Endodermal cell (in vitro differentiated cells): ENCODE measurements around the gene ZNF592. TPM values are rescaled to one million over a fixed set of nuclear protein-coding genes. Genes with fewer than 3 reads are reported as not detected.

Source experiments
- DNase-seq: peaks from one replicate; pipeline ENCODE4 v3.0.0-alpha.2; 2017
- H3K27ac ChIP-seq: 2 replicates; pipeline ENCODE4 v1.5.1; 2013; ENCODE audit warnings: mild to moderate bottlenecking, low read depth, low read length, moderate library complexity
- H3K27me3 ChIP-seq: 2 replicates; pipeline ENCODE4 v1.6.1; 2013; ENCODE audit warnings: mild to moderate bottlenecking, low read length, moderate library complexity; ENCODE audit not compliant: insufficient read depth, control insufficient read depth, poor library complexity, severe bottlenecking
- H3K36me3 ChIP-seq: 2 replicates; pipeline ENCODE4 v1.7.0; 2013; ENCODE audit warnings: mild to moderate bottlenecking, low read length, moderate library complexity; ENCODE audit not compliant: control insufficient read depth, insufficient read depth
- H3K4me1 ChIP-seq: one replicate; pipeline ENCODE4 v1.7.0; 2013; ENCODE audit warnings: low read length; ENCODE audit not compliant: control insufficient read depth, insufficient read depth
- H3K4me3 ChIP-seq: 2 replicates; pipeline ENCODE4 v1.5.1; 2013; ENCODE audit warnings: mild to moderate bottlenecking, low read length, moderate library complexity
- H3K9ac ChIP-seq: 2 replicates; pipeline ENCODE4 v1.6.1; 2013; ENCODE audit warnings: mild to moderate bottlenecking, low read length, moderate library complexity; ENCODE audit not compliant: poor library complexity, severe bottlenecking; ENCODE audit errors: extremely low read depth
- H3K9me3 ChIP-seq: 2 replicates; pipeline ENCODE4 v1.6.1; 2013; ENCODE audit warnings: mild to moderate bottlenecking, low read length, moderate library complexity; ENCODE audit not compliant: control insufficient read depth
- H3K27ac Mint-ChIP-seq: 2 replicates; pipeline ENCODE4 v1.8.0; 2020; ENCODE audit warnings: mixed read lengths
- H3K27me3 Mint-ChIP-seq: 2 replicates; pipeline ENCODE4 v1.8.0; 2021; ENCODE audit warnings: mild to moderate bottlenecking, mixed read lengths; ENCODE audit not compliant: insufficient read depth
- H3K36me3 Mint-ChIP-seq: 2 replicates; pipeline ENCODE4 v1.8.0; 2020; ENCODE audit warnings: low read depth, mixed read lengths
- H3K4me1 Mint-ChIP-seq: 2 replicates; pipeline ENCODE4 v1.8.0; 2020; ENCODE audit warnings: mixed read lengths
- H3K4me3 Mint-ChIP-seq: 2 replicates; pipeline ENCODE4 v1.8.0; 2020; ENCODE audit warnings: mild to moderate bottlenecking, moderate library complexity, mixed read lengths
- H3K9me3 Mint-ChIP-seq: 2 replicates; pipeline ENCODE4 v1.8.0; 2020; ENCODE audit warnings: mild to moderate bottlenecking, mixed read lengths
- CTCF ChIP-seq: fragments of 200-600 bp; sonication (generic); conservative IDR thresholded peaks from 2 replicates; pipeline ENCODE4 v1.5.0; 2021; ENCODE audit warnings: antibody characterized with exemption, mild to moderate bottlenecking
- WGBS, 2 experiments: methylation state at CpG; one replicate each; pipeline versions ENCODE4 v1.1.5 to v1.1.7; 2013; ENCODE audit warnings: missing lambda C conversion rate in 2 of 2, mixed read lengths in 1 of 2; ENCODE audit not compliant: insufficient coverage in 1 of 2, insufficient read length in 1 of 2; 5-methylcytosine and 5-hydroxymethylcytosine counted together
- total RNA-seq, 2 donors: library from RNA; stranded (reverse); fragmentation: NEBNext Ultra II Directional in 1 of 2; extraction: Animal tissue kit (Norgen Biotek cat#: 25700) in 1 of 2; gene quantifications; 2 replicates in 1 of 2; 3 replicates in 1 of 2; pipeline ENCODE4 v1.2.1, GENCODE V29; 2021

Gene ZNF592
- total RNA-seq, 2 donors from 2014 or later, result 33.3 to 35.2 TPM

- no peak for DNase-seq
- no peaks in the 10 kb centered on the region for H3K27me3 ChIP-seq
- no peak overlapping the region for H3K27ac ChIP-seq
- H3K27ac Mint-ChIP-seq, result no peak overlapping the region
- H3K4me3 Mint-ChIP-seq, result no peak overlapping the region
- peaks cover 2% of the 10 kb centered on the region for H3K4me1 ChIP-seq
- H3K9me3 ChIP-seq, result no peaks in the 10 kb centered on the region
- no peak for TF ChIP-seq CTCF
- WGBS, 2 experiments, result 93 to 94% methylated on average over 4 of the region's 4 CpGs
- peaks cover 28% of the 10 kb centered on the region for H3K36me3 ChIP-seq
- no peak overlapping the region for H3K9ac ChIP-seq
- H3K4me3 ChIP-seq, result no peak overlapping the region
- H3K36me3 Mint-ChIP-seq, result peaks cover 9% of the 10 kb centered on the region
- no peaks in the 10 kb centered on the region for H3K27me3 Mint-ChIP-seq
- no peaks in the 10 kb centered on the region for H3K4me1 Mint-ChIP-seq
- no peaks in the 10 kb centered on the region for H3K9me3 Mint-ChIP-seq
Measured at GRCh38 chr15:84702961-84703482, 45.4 kb upstream of the ZNF592 start.

- H3K4me3 Mint-ChIP-seq, result no peak overlapping the region
- H3K4me1 Mint-ChIP-seq, result peaks cover 2% of the 10 kb centered on the region
- Histone ChIP-seq H3K27ac (no peak overlapping the region), H3K4me3 (no peak overlapping the region), H3K36me3 (peaks cover 28% of the 10 kb centered on the region), H3K4me1 (no peaks in the 10 kb centered on the region), H3K9me3 (no peaks in the 10 kb centered on the region), H3K27me3 (no peaks in the 10 kb centered on the region), H3K9ac (no peak overlapping the region)
- H3K27ac Mint-ChIP-seq, result no peak overlapping the region
- DNase-seq, result no peak
- 97 to 100% methylated on average over 5 of the region's 5 CpGs for WGBS, 2 experiments
- H3K27me3 Mint-ChIP-seq, result no peaks in the 10 kb centered on the region
- no peak for TF ChIP-seq CTCF
- peaks cover 16% of the 10 kb centered on the region for H3K36me3 Mint-ChIP-seq
- no peaks in the 10 kb centered on the region for H3K9me3 Mint-ChIP-seq
Measured at GRCh38 chr15:84703808-84704207, 44.6 kb upstream of the ZNF592 start.

- WGBS, 2 experiments, result 87 to 92% methylated on average over 5 of the region's 5 CpGs
- H3K4me3 Mint-ChIP-seq, result peak overlapping the region; percentile 99
- H3K9me3 Mint-ChIP-seq, result no peaks in the 10 kb centered on the region
- Histone ChIP-seq H3K4me3 (peak overlapping the region; percentile 93), H3K9ac (peak overlapping the region; percentile 84), H3K36me3 (peaks cover 41% of the 10 kb centered on the region), H3K9me3 (no peaks in the 10 kb centered on the region), H3K27ac (no peak overlapping the region), H3K4me1 (no peaks in the 10 kb centered on the region), H3K27me3 (no peaks in the 10 kb centered on the region)
- H3K27ac Mint-ChIP-seq, result peak overlapping the region; percentile 58
- H3K4me1 Mint-ChIP-seq, result peaks cover 18% of the 10 kb centered on the region
- no peak for TF ChIP-seq CTCF
- peaks cover 20% of the 10 kb centered on the region for H3K36me3 Mint-ChIP-seq
- H3K27me3 Mint-ChIP-seq, result no peaks in the 10 kb centered on the region
- DNase-seq, result no peak
Measured at GRCh38 chr15:84714372-84714771, 34.0 kb upstream of the ZNF592 start.
